Mucosa of gallbladder (tissue), 1 donor: ENCODE measurements around the gene SLC13A5. TPM values are rescaled to one million over a fixed set of nuclear protein-coding genes. Genes with fewer than 3 reads are reported as not detected.

Source experiments
- DNase-seq: peaks from one replicate; pipeline ENCODE4 v3.0.0-alpha.2; 2020; ENCODE audit warnings: low spot score
- total RNA-seq: library from RNA; stranded (reverse); gene quantifications from one replicate; pipeline ENCODE4 v1.2.1, GENCODE V29; 2021
- donor health status: DM: no; HTN: no; CAD: no.

The SLC13A5 gene
- total RNA-seq, 1 donor from 2014 or later, result 0.52 TPM

DNA sequence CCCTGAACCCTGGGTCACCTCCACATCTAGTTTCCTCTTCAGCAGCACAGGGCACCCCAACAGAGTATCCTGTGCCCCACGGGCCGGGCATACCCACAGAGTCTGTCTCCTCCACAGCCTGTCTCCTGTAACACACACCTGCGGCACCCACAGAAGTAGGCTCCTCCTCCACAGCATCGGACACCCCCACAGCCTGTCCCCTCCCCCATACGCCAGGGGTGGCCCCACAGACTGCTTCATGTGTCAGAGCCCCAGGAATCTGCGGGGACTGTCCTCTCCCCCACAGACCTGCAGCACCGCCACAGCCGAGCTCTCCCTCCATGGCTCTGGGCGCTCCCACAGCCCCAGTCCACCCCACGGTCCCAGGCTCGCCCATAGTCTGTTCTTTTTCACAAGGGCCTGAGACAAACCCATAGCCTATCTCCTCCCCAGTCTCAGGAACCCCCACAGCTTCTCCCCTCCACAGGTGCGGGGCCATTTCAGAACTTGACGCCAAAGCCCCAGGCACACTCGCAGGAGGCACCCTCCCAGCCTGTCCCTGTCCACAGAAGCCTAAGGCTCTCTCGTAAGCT is 74.1 kb downstream of the SLC13A5 start:
- no peak for DNase-seq

DNA sequence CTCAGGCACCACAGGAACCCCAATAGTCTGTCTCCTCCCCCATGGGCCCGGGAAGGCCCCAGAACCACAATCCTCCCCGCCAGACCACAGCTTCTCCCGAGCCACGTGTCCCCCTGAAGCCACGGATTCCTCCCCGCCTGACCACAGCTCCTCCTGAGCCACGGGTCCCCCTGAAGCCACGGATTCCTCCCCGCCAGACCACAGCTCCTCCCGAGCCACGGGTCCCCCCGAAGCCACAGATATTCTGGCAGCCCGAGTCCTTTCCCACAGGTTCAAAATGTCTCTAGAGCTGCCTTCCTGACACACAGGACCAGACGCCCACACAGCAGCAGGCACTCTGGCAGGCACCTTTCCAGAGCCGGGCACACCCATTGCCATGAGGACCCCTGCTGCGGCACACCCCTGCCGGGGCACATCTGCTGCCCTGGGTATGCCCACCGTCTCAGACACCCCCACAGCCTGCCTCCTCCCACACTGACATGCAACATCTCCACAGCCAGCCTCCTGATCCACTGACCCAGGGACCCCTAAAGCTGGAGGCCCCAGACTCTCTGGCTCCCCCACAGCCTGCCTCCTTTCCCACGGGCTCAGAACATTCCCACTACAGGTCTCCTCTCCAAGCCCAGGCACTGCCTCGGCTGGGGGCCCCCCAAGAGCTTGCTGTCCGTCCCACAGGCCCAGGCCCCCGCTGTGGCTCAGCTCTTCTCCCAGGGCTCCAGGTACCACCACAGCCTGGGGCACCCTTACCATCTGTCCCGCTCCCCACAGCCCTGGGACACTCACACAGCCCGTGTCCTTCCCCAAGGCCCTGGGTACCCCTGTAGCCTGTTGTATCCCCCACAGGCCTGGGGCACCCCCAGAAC is 74.9 kb downstream of the SLC13A5 start:
- no peak for DNase-seq

DNA sequence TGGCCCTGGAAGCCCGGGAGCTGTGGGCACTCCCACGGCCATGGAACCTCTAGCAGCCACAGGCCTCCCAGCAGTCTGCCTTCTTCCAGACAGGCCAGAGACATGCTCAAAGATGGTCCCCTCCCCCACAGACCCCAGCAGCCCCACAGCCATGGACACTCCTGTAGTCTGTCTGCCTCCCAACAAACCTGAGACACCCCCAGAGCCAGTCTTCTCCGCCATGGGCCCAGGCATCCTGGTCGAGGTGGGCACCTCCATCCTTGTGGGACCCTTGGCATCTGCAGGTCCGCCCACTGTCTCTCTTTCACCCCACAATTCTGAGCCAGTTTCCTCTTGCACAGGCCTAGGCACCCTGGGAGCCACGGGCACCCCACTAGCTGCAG is 75.7 kb downstream of the SLC13A5 start:
- DNase-seq, result no peak

GRCh38 chr17:6636616-6637457 is 76.3 kb downstream of the SLC13A5 start:
- DNase-seq, result no peak

- DNase-seq, result no peak
These were observed 77.1 kb downstream of the SLC13A5 start for GRCh38 chr17:6636105-6636504.

Other genes starting within 250 kb of the SLC13A5 start
- 15.2 TPM for gene PITPNM3, start 156.8 kb downstream of the SLC13A5 start, total RNA-seq
- gene KIAA0753, start 72.7 kb downstream of the SLC13A5 start, total RNA-seq, result 21.4 TPM
- gene TXNDC17, start 72.3 kb downstream of the SLC13A5 start, total RNA-seq, result 101 TPM
- gene MED31, start 61.8 kb downstream of the SLC13A5 start, total RNA-seq, result 16.9 TPM
- 3.3 TPM for gene C17orf100, start 61.6 kb downstream of the SLC13A5 start, total RNA-seq
- 54.4 TPM for gene XAF1, start 42.7 kb upstream of the SLC13A5 start, total RNA-seq
- gene FBXO39, start 62.8 kb upstream of the SLC13A5 start, total RNA-seq, result 0.23 TPM
- gene TEKT1, start 118.4 kb upstream of the SLC13A5 start, total RNA-seq, result not detected